Measurements from ENCODE around the gene PFDN1. TPM values are rescaled to one million over a fixed set of nuclear protein-coding genes. Genes with fewer than 3 reads are reported as not detected.

The PFDN1 gene
- total RNA-seq, 1 experiment from 2014 or later, result 94.1 TPM

GRCh38 chr5:140324041-140324600 is 21.2 kb upstream of the PFDN1 start:
- Histone ChIP-seq H3K27me3 (replicated peaks; ENCODE audit: insufficient read depth, low read depth, low read length, poor library complexity) (no peaks in the 10 kb centered on the region), H3K27ac (ENCODE audit: low read depth, low read length, poor library complexity, severe bottlenecking) (no peak overlapping the region), H3K9me3 (ENCODE audit: low read depth, low read length, poor library complexity, severe bottlenecking) (no peaks in the 10 kb centered on the region), H3K4me3 (ENCODE audit: low read depth, low read length, poor library complexity, severe bottlenecking) (no peak overlapping the region), H3K36me3 (ENCODE audit: insufficient read depth, low read length, poor library complexity, severe bottlenecking) (no peaks in the 10 kb centered on the region), H3K4me1 (ENCODE audit: insufficient read depth, low read length, poor library complexity, severe bottlenecking) (peaks cover 42% of the 10 kb centered on the region)
- ChIA-PET POLR2A (ENCODE audit: low non-redundant PET) (no interaction called here), CTCF (no interaction called here)
- no TSS peak for BruUV-seq (replicated peaks)
- DNase-seq (ENCODE audit: low spot score), result no peak
- no peak for TF ChIP-seq CTCF (conservative IDR thresholded peaks at IDR 0.05; ENCODE audit: low read depth, low read length)
- TF ChIP-seq EZH2 (IDR thresholded peaks at IDR 0.05; ENCODE audit: borderline replicate concordance, low read depth, low read length, poor library complexity, severe bottlenecking), result no peak
- intact Hi-C loops (cut with micrococcal nuclease; ENCODE audit: unreplicated experiment), result no loop called here

DNA sequence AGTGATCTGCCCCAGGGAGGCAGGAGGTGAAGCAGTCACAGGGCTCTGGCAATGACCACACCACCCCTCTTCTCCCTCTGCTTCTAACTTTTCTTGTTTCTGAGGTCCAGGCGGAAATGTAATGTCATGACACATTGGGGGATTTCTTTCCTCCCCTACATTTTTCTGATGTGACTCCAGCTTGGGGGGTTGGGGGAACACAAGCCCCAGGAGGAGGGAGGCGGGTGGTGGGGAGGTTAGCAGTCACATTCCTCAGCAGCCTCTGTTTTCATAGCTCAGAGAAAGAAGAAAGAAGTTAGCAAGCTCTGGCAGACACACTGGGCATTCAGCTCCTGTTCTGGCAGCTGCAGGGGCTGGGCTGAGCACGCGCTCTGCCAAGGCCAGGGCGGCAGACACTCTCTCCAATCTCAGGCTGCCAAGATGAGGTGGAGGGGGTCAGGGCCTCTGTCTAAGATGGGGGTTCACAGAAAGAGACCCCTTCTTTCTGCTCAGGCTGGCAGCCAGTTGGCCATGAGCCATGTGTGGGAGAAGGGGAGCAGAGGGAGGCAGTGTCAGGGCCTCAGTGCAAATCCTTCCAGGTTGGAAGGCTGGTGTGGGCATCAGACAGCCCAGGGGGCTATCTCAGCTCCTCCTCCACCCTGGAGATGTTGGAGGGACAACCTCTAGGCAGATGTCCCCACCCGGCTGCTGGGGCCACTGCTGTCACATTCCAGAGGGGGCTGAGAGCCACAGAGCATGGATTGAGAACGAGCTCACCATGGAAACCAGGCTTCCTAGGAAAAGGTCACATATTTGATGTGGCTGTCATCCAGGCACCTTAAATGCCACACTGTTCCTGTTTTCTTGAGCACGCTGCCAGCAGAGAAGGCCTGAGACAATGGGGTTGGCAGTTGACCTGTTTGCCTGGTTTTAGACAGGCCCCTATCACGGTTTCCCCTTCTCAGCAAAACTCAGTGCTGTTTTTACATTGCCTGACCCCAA is 20.1 kb upstream of the PFDN1 start:
- POLR2A ChIA-PET (ENCODE audit: low non-redundant PET), result no interaction called here
- no peaks in the 10 kb centered on the region for H3K9me3 ChIP-seq (ENCODE audit: low read depth, low read length, poor library complexity, severe bottlenecking)
- intact Hi-C loops (cut with micrococcal nuclease; ENCODE audit: unreplicated experiment), result no loop called here
- no peaks in the 10 kb centered on the region for H3K27me3 ChIP-seq (replicated peaks; ENCODE audit: insufficient read depth, low read depth, low read length, poor library complexity)
- peak overlapping the region; percentile 32 for H3K27ac ChIP-seq (ENCODE audit: low read depth, low read length, poor library complexity, severe bottlenecking)
- no peak for DNase-seq (ENCODE audit: low spot score)
- CTCF ChIA-PET, result no interaction called here
- no peaks in the 10 kb centered on the region for H3K36me3 ChIP-seq (ENCODE audit: insufficient read depth, low read length, poor library complexity, severe bottlenecking)
- no peak for TF ChIP-seq CTCF (conservative IDR thresholded peaks at IDR 0.05; ENCODE audit: low read depth, low read length)
- TF ChIP-seq EZH2 (IDR thresholded peaks at IDR 0.05; ENCODE audit: borderline replicate concordance, low read depth, low read length, poor library complexity, severe bottlenecking), result no peak
- H3K4me3 ChIP-seq (ENCODE audit: low read depth, low read length, poor library complexity, severe bottlenecking), result no peak overlapping the region
- H3K4me1 ChIP-seq (ENCODE audit: insufficient read depth, low read length, poor library complexity, severe bottlenecking), result peaks cover 35% of the 10 kb centered on the region
- BruUV-seq (replicated peaks), result no TSS peak

GRCh38 chr5:140321796-140322195 is 18.9 kb upstream of the PFDN1 start:
- no peak for DNase-seq (ENCODE audit: low spot score)
- Histone ChIP-seq H3K4me1 (ENCODE audit: insufficient read depth, low read length, poor library complexity, severe bottlenecking) (peaks cover 22% of the 10 kb centered on the region), H3K36me3 (ENCODE audit: insufficient read depth, low read length, poor library complexity, severe bottlenecking) (no peaks in the 10 kb centered on the region), H3K9me3 (ENCODE audit: low read depth, low read length, poor library complexity, severe bottlenecking) (no peaks in the 10 kb centered on the region), H3K27me3 (replicated peaks; ENCODE audit: insufficient read depth, low read depth, low read length, poor library complexity) (no peaks in the 10 kb centered on the region), H3K27ac (ENCODE audit: low read depth, low read length, poor library complexity, severe bottlenecking) (no peak overlapping the region), H3K4me3 (ENCODE audit: low read depth, low read length, poor library complexity, severe bottlenecking) (no peak overlapping the region)
- no TSS peak for BruUV-seq (replicated peaks)
- CTCF ChIA-PET, result no interaction called here
- POLR2A ChIA-PET (ENCODE audit: low non-redundant PET), result no interaction called here
- intact Hi-C loops (cut with micrococcal nuclease; ENCODE audit: unreplicated experiment), result no loop called here
- TF ChIP-seq EZH2 (IDR thresholded peaks at IDR 0.05; ENCODE audit: borderline replicate concordance, low read depth, low read length, poor library complexity, severe bottlenecking) (no peak), CTCF (conservative IDR thresholded peaks at IDR 0.05; ENCODE audit: low read depth, low read length) (no peak)

All from A673 (cell line).